Measurements from ENCODE around the gene GAPVD1.

GAPVD1 gene

DNA sequence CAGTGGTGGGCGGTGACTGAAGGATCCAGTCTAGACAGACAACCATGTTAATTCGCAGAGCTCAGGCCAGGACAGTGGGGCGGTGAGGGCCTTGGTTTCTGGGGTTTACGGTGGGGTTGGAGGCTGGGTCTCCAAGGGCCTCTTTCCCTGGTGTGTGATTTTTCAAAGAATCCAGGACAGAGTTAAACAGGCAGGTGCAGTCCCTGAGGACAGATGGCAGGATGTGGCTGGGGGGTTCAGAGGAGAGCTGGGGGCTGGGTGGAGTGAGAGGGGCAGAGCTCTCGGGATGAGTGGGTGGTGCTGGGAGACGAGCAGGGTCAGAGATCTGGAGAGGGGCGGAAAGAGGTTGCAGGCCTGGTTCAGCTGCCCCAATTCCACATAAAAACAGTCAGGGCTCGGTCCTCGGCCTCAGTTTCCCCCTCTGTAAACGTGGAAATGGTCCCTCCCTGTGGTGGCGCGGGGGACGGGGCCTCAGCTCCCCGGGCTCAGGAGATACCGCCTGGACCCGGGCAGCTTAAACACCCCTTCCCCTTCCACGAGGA lies 145.9 kb downstream of the GAPVD1 start:
- peak overlapping the region; percentile 56 for H3K4me3 ChIP-seq (ENCODE audit: low read length)
- TF ChIP-seq, protein P1, sequence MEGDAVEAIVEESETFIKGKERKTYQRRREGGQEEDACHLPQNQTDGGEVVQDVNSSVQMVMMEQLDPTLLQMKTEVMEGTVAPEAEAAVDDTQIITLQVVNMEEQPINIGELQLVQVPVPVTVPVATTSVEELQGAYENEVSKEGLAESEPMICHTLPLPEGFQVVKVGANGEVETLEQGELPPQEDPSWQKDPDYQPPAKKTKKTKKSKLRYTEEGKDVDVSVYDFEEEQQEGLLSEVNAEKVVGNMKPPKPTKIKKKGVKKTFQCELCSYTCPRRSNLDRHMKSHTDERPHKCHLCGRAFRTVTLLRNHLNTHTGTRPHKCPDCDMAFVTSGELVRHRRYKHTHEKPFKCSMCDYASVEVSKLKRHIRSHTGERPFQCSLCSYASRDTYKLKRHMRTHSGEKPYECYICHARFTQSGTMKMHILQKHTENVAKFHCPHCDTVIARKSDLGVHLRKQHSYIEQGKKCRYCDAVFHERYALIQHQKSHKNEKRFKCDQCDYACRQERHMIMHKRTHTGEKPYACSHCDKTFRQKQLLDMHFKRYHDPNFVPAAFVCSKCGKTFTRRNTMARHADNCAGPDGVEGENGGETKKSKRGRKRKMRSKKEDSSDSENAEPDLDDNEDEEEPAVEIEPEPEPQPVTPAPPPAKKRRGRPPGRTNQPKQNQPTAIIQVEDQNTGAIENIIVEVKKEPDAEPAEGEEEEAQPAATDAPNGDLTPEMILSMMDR (conservative IDR thresholded peaks at IDR 0.05; ENCODE audit: low read depth, low read length) = no peak

GRCh38 chr9:125407974-125408900 lies 146.6 kb downstream of the GAPVD1 start:
- no peak for DNase-seq (ENCODE audit: low read depth)
- peak overlapping the region; percentile 56 for H3K4me3 ChIP-seq (ENCODE audit: low read length)
- TF ChIP-seq, protein P1 (conservative IDR thresholded peaks at IDR 0.05; ENCODE audit: low read depth, low read length) = peak; percentile 77

More for the DNA sequence above, 145.9 kb downstream of the GAPVD1 start:
- no peak for DNase-seq (ENCODE audit: low read depth)

GRCh38 chr9:125409217-125409636 lies 147.6 kb downstream of the GAPVD1 start:
- no peak for DNase-seq (ENCODE audit: low read depth)
- TF ChIP-seq, protein P1 (conservative IDR thresholded peaks at IDR 0.05; ENCODE audit: low read depth, low read length) = no peak
- no peak overlapping the region for H3K4me3 ChIP-seq (ENCODE audit: low read length)

DNA sequence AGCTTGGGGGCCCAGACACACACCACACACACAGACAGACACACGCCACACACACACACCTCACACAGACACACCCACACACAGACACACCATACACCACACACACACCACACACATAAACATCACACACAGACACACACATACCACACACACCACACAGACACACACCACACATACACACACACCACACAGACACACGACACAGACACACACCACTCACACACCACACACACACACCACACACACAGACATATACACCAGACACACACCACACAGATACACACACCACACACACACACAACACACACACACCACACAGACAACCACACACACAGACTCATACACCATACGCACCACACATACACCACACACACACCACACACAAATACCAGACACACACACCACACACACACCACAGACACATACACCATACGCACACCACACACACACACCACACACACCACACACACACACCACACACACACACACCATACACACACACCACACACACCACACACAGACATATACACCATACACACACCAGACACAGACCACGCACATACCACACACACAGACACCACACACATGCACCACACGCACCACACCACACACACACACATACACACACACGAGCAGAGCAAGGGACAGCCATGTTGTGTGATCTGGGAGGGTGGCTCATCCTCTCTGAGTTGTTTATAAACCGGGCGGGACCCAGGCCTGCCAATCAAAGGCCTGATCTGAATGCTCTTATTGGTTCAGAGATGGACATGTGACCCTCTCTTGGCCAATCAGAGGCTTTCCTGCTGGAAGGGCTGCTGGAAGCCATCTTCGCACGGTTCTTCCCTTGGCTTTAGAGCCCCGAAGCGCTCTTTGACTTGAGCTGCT lies 148.3 kb downstream of the GAPVD1 start:
- TF ChIP-seq, protein P1 (conservative IDR thresholded peaks at IDR 0.05; ENCODE audit: low read depth, low read length) = no peak
- no peak for DNase-seq (ENCODE audit: low read depth)
- no peak overlapping the region for H3K4me3 ChIP-seq (ENCODE audit: low read length)

- TF ChIP-seq, protein P1 (conservative IDR thresholded peaks at IDR 0.05; ENCODE audit: low read depth, low read length) = no peak
- H3K4me3 ChIP-seq (ENCODE audit: low read length) = no peak overlapping the region
- no peak for DNase-seq (ENCODE audit: low read depth)
These were observed 148.9 kb downstream of the GAPVD1 start for GRCh38 chr9:125410522-125410894.

DNA sequence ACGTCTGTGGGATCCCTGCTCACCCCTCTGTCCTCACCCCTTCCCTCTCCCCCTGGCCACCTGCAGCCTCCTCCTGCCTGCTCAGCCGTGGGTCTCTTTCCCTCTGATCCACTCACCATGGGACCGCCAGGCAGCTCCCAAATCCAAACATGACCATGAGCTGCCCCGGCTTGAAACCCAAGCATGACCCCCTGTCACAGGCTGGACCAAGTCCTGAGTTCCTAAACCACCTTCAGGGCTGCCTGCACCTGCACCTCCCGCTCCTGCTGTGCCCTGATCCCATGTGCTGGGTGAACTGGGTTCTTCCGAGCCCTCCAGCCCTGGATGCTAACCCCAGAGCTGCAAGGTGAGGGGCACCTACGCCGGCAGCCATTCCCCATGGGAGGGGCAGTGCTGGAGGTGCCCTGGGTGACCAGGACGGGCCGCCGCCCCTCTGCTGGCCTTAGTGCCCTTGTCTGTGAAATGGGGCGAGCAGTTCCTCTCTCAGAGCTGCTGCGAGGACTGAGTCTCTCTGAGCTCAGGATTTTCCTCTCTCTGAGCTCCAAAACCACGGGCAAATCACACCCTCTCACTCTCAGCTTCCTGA lies 149.6 kb downstream of the GAPVD1 start:
- H3K4me3 ChIP-seq (ENCODE audit: low read length) = no peak overlapping the region
- TF ChIP-seq, protein P1 (conservative IDR thresholded peaks at IDR 0.05; ENCODE audit: low read depth, low read length) = no peak
- no peak for DNase-seq (ENCODE audit: low read depth)
